NCI-H345 treated with DMSO at 0.1 percent for 48 hours (cell line): ENCODE results near the gene F5.
A peak's percentile ranks its signal among the peaks of the same experiment; 100 is the strongest.
"Not testable (repeated sequence)": the region's sequence is repeated elsewhere in the genome, so short reads cannot be mapped to it uniquely, and the experiment has no call there.

ENCODE experiments used
- DNase-seq: peaks from one replicate; lab custom pipeline; 2025; ENCODE audit not compliant: unreplicated experiment; lab: John Stamatoyannopoulos, UW

F5 gene

DNA sequence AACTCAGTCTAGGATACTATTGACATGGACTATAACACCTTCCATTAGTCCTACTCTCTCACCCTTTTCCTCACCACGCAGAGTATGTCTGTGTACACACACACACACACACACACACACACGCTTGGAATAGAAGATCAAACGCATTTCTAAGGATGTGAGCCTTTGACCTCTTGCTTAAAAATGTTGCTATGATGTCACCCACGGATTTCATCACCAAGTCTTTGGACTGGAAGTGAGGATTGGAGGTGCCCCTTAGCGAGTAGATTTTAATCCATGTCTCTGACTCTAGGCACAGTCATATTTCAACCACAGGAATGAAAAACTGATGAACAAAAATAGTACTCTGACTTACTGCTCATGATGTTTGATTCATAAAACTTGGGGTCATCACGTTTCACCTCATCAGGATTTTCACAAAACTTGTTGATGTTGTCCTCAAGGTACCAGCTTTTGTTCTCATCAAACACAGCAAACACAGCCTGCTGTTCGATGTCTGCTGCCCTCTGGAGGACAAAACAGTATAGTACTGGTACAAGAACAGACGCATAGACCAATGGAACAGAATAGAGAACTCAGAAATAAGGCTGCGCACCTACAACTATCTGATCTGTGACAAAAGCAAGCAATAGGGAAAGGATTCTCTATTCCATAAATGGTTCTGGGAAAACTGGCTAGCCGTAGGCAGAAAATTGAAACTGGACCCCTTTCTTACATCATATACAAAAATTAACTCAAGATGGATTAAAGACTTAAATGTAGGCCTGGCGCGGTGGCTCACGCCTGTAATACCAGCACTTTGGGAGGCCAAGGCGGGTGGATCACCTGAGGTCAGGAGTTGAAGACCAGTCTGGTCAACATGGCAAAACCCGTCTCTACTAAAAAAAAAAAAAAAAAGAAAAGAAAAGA, 39.9 kb downstream of the F5 start:
- DNase-seq: peak; percentile 48

DNA sequence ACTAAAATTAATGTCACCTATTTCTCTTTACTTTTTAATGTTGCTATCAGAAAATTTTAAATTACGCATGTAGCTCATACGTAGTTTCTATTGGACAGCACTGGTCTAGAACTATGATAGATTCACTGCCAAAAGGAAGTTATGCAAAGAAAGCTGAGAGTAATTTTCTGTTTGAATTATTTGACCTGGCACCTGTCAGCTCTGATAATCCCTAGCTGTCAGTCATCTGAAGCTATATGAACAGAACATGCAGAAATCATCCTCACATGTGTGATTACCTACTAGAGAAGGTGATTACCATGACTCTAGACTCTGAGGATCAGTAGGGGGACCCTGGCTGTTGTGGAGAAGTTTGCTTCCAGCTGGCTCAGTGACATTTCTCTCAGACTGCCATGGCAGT, 40.8 kb downstream of the F5 start:
- DNase-seq: no peak

DNA sequence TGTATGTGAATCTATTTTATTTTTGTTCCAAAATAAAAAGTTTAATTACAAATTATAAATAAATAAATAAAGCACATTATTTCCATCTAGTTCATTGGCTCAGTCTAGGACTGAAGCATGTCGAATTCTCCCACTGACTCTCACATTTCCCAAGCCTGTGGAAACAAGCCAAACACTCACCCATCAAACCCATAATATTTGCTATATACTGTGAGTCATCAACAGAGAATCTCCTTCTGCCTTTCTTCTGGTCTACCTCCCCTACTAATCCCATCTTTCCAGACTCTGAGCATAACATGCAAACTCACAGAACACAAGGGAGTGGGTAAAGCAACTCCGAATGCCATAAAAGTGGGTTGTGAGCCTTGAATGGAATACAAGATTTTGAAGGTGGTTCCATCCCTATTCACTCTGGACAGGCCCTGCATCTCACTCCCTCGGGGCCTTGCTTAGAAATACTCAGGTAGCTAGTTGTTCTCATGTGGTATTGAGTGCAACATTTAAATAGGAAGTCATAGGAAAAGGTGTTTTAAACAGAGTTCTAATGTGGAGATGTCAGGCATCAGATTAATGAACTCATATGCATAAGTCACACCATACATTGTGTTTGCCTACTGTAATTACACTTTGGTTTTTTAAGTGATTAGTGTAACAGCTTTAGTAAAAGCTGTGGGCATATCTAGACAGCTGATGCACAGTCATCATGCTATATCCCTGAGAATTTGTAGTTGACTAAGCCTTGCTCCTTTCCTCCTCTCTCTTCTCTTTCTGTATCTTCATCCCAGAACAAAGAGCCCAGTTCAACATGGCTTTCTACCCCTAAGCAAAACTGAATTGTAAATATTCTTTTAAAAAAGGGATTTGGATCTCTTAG, 47.0 kb downstream of the F5 start:
- DNase-seq: no peak

DNA sequence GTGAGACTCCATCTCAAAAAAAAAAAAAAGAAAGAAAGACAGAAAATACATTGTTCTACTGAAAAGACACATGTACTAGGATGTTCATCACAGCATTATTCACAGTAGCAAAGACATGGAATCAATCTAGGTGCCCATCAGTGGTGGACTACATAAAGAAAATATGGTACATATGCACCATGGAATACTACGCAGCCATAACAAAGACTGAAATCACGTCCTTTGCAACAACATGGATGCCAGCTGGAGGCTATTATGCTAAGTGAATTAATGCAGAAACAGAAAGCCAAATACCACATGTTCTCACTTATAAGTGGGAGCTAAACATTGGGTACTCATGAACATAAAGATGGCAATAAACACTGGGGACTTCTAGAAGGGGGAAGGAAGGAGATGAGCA, 51.6 kb downstream of the F5 start:
- DNase-seq: no peak

DNA sequence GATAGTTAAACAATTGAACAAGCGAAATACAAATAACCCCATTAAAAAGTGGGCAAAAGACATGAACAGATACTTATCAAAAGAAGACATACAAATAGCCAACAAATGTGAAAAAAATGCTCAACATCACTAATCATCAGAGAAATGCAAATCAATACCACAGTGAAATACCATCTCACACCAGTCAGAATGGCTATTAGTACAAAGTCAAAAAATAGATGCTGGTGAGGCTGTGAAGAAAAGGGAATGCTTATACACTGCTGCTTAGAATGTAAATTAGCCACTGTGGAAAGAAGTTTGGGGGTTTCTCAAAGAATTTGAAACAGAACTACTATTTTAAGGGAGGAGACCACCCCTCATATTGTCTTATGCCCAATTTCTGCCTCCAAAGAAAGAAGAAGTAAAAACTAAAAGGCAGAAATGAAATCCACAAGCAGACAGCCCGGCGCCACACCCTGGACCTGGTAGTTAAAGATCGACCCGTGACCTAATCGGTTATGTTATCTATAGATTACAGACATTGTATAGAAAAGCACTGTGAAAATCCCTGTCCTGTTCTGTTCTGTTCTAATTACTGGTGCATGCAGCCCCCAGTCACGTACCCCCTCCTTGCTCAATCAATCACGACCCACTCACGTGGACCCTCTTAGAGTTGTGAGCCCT, 52.6 kb downstream of the F5 start:
- DNase-seq: not testable (repeated sequence)

DNA sequence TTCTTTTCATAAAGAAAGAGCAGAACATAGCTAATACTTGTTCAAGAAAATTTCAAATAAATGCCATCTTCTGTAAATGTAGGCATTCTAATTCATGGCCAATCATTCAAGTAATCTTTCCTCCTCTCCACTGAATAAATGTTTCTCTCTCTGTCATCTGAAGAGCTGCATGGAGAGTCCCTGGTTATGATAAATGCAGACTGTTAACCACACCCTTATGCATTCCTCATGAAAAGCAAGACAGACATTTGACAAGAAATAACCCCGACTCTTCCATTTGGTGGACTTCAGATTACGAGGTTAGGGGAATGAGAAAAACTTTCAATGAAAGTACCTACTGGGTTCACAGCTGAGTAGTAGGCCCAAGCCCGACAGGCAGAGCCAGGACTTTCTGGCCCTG, 55.8 kb downstream of the F5 start:
- no peak for DNase-seq

DNA sequence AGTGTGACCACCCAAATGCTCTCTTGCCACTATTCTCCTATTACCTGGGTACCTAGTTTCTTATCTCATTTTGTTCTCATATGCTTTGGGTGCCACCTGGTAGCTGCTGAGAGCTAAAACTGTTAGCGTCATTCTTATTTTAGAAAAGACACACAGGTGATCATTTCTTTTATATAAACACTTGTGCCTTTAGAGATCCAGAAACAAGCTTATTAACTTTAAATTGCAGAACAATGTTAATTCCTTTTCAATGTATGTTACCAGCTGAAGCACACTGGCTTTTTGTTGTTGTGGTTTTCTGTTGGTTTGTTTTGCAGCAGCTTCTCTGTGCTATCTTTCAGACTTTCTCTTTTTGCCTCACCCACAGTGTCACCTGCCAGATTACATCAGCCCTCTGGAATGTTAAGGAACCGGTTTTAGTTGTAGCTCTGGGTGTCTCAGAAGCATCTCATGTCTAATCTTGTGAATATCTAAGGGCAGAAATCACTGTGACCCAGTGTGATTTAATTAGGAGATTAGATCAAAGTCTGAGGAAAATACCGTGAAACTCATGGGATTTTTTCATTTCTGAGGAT, 57.1 kb downstream of the F5 start:
- peak; percentile 43 for DNase-seq

DNA sequence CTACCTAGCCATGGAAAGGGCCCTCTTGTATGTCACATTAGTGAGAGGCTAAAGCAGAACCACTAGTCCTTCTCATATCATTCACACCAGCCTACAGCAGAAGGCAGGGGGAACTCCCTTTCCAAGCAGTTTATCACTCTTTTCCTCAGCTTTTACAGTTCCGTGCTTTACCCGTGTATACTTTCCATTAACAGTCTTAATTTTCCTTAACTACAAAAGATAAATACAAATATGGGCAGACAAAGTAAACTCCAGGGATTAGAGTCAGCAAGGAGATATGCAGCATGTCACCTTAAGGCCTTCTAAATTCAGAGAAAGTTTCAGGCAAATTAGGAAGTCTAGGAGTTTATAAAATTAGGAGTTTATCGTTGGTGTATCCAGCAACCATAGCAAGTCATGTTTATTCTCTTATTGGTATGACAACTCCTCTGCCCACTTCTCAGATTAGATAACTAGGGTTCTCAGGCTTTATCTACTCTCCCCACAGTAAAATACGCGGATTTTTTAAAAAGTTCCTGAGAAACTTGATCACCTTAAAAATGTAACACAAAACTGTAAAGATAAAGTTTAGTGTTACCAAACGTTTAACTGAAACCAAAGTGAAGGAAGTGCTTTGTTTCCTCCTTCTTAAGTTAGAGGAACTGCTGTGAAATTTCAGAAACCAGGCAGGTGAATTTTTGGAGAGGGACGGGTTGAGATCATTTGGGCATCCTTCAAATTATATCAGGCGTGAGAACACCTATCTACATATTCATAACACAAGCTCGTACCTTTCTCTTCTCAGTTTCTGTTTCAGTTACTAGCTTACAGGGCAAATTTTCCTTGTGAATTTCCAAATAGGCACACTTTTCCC, 57.8 kb downstream of the F5 start:
- no peak for DNase-seq

DNA sequence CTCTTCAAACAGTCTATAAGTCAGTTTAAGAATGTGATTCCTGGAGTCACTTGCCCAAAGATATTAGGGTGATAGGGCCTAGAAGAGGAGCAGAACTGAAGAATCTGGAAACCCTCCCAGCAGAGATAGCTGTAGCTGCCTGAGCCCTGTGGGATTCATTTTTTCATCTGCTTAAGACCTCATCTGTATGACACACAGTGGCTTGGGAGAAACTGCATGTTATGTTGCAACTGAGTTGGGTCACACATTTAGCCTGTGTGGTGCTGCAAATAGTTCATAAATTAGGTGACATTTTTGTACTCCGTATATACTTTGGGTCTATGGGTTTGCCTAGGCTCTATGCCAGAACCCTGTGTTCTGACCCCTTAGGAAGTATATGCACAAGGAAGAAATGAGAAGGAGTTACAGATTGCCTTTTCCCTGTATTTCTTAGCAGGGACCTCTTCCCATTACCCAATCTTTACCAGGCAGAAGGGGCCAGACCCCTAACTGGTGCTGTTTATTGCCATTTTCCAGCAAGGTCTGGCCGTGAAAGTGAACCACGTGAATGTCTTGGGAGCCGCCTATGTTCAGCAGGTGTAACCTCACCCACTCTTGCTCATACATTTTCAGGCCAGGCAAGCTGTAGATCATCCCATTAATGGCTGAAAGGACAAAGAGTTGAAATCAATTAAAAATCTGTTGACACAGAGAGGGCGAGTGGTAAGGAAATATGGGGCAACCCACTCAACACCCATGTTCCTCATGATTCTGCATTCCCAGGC, 58.6 kb downstream of the F5 start:
- DNase-seq: no peak

DNA sequence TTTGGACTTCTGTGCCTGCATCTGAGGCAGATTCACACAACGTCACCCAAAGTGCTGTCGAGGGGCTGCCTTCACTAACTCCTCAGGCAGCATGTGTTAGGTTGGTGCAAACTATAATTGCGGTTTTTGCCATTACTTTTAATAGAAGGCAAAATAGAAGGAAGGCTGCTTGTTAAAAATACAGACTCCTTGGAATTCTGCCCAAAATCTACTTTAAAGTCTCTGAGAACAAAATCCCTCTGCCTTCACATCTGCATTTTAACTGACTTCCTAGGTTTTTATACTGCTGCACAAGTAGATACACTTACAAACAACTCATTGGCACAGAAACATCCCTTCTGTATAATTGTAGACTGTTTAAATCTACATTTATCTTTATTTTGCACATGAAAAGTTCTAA, 59.3 kb downstream of the F5 start:
- DNase-seq: no peak

DNA sequence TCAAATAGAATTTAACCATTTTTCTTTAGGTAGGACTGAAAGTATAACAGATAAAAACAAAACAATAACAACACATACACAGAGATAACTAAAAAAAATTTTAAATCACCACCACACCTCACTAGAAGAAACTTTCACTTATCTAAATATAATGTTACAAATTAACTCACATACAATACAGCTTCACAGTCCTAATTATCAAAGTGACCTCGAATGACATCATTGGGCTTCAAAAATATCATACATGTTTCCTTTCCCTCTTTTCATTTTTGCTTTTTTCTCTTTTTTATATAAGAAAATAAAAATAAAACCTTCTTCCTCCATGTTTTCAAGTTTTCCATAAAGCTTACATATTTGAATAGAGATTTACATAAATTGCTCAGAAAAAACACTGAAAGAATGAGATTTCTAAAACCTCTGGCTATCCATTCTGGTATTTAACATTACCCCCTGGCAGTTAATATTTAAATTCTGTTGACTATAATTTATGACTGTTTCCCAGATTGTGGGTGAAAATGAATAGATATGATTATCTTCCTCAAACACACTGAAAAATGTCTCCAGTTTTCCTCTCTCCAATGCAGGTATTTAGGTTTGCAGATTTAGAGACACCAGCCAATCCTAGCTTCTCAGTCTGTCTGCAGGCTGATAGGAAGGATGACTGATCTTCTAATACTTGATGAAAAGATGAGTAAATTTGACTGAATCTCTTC, 60.0 kb downstream of the F5 start:
- no peak for DNase-seq

DNA sequence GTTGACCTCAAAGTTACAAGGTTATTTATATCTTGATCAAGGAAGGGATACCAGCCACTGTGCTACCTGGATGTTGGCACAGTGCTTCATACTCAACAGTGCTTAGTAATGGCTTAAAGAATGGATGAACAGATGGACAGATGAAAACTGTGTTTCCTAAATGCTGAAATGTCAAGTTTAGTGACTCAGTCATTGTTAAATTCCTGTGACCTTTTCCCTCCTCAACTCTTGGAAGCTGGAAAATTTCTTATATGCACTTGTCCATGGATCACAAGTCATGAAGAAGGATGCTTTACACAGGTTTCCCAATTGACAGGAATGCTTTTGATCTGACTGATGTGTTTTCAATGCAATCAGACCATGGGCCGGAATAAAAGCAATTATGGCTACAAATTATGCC, 60.9 kb downstream of the F5 start:
- DNase-seq: no peak

DNA sequence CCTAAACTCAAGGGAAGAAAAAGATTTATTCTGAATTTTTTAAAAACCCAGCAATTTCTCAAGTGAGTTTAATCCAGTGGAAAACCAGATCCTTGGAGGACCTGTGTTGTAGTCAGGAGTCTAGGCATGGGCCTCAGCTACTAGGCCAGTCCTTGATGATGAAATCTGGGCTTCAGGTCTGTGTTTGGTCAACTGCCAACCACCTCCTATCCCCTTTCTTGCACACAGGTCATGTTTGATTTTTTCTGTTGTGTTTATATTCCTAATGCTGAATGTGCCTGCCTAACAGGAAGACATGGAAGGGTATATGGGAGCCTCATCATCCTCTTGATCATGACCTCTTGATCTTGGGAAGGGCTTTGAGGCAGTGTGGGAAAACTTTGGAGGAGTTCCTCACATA, 62.4 kb downstream of the F5 start:
- DNase-seq: no peak

DNA sequence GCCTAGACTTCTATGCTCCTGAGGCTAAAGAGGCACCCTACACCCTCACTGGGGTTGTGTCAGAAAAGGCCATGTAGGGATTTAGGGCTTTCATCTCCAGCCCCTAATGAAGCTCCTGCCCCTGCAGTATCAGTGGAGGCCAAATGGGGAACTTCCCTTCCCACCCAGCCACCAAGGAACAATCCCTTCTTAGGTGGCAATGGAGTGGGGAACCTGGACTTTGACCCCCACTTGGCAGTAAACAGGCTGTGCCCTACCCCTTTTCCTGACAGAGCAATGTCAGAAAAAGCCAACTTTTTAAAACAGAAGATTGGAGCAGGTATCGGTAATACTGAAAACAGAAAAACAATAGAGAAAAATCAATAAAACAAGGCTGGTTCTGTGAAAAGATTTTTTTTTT, 65.1 kb downstream of the F5 start:
- DNase-seq: no peak

DNA sequence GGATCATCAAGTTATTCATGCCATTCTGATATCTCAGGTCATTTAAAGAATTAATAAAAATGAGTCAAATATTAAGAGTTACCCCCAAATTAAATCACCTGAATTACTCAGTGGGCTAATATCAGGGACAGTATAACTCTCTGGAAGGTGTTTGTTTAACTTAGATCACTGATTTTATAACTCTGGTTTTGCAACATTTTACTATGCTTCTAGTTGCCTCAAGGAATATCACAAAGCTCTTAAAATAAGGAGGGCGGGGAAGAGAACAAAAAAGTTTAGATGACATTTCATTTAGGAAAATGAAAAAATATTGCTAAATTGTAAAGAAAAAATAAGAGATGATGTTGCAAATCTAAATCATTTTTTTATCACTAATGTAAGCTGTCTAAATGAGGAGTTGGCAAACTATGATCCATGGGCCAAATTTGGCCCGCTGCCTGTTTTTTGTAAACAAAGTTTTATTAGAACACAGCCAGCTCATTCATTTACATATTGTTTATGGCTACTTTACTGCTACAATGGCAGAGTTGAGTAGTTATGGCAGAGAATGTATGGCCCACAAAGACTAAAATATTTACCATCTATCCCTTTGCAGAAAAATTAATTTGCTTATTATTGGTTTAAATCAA, 68.6 kb downstream of the F5 start:
- DNase-seq: no peak

DNA sequence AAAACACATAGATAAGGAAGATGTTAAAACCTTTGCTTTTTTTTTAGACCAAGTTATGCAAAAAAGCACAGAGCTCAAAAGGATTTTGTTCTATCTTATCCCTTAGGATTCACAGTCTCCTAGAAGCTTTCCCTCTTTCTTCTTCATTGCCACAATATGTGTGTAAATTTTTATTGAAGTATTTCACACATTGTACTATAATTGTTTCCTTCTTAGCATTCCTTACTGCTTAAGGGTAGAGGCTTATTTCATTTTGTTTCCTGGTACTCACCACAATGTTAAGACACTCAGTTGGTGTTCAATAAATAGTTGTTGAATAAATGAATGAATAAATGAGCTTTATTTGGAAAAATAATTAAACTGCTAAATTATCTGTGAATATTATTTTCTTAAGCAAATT, 70.6 kb downstream of the F5 start:
- no peak for DNase-seq

DNA sequence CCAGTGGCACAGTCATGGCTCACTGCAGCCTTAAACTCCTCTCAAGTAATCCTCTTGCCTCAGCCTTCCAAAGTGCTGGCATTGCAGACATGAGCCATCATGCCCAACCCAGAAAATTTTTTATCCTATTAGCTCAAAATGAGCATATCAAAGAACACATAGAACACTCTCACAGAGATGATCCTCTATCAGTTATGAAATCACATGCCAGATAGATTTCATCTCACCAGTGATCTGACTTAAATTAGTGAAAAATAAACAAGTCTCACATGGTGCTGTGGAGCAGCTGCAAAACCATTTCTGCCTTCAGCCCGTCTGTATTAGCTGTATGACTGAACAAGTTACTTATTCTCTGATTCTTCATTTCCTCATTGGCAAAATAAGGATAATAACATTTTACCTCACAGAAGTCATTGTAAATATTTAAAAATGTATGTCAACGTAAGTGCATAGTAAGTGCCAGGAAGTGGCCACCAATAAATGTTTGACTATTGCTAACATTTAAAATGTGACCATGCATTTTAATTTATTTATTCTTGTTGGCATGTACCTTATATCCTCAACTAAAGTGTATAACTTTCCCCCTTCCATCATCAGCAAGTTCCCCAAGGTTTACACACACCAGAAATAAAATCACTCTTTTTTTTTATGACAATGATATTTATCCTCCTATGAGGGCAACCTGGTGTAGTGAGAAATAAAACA, 71.6 kb downstream of the F5 start:
- no peak for DNase-seq

DNA sequence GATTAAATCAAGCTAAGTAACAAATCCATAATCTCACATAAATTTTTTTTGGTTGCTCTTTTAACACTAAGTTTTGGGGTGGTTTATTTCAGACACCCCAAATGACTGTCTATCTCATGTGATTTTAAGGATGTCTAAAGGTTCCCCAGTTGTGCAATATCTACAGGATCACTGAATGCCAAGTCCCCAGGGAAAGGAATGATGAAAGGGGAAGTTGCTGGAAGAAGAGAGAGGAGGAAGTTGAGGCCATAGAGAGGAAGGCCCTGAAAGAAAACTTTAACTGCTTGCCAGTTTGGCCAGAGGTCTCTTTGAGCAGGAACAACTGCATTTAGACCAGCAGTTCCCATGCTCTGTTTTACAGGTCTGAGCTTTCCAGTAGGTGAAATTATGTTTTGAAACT, 73.1 kb downstream of the F5 start:
- no peak for DNase-seq
